Inflammatory macrophage treated with lipopolysaccharide for 1 hour (primary cell): Measurements from ENCODE around the gene LRRC8C.

Experiments
- DNase-seq, 2 donors: peaks; one replicate each; pipeline ENCODE4 v3.0.0-alpha.2; 2020 to 2022

The LRRC8C gene

DNA sequence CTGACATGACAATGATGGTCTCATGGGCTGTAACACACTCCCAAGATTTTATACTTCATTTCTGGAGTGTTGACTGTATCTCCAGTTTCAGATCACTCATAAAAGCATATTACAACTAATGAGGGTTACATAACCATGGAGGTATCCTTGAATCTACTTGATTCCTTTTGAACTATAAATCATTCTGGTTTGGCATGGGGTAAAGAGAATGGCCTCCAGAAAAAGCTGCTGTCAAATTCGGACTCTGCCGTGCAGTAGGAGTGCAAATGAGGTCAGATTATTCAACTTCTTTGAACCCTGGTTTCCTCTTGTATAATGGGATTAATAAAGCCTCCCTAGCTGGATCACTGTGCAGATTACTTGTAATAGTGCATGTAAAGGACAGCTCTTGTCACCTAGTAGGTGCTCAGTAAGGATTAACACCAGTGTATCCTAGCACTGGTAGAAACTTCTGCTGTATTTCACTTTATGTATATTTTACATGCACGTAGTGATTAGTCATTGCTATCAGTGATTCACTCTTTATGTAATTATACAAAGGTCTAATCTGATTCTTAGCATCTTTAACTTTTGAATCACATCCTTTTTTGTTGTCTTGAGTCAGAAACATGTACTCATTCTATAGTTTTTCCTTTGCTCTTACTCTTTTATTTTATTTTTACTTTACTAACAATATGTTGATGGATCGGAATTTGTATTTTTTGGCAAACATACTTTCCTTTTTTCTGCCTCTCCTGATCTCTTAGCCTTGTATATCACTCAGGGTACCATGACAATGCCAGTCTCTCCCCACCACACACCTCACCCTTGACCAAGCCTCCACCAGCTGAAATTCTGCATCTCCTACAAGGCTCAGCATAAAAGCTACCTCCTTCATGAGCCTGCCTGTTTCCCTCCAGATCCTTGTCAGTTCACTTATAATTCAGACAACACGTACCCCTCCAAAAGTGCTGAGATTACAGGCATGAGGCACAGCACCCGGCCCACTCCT is 3.2 kb downstream of the LRRC8C start:
- peak; percentile 16 to 25 for DNase-seq

DNA sequence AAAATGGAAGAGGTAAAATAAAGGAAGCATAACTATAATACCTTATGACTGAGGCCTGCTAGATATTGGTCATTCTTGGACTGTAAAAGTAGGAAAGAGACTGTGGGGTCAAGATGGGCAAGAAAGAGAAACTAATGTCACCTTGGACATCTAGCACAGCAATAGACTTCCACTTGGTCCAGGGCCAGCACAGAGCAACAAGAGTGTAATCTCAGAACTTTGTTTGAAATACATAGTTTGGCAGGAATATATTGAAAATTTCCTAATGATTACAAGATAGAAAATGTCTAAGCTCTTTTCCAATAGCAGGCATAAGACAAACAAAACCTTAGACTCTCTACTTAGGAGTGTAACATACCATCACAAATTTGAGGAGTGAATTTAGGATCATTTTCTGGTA is 4.6 kb downstream of the LRRC8C start:
- no peak for DNase-seq

DNA sequence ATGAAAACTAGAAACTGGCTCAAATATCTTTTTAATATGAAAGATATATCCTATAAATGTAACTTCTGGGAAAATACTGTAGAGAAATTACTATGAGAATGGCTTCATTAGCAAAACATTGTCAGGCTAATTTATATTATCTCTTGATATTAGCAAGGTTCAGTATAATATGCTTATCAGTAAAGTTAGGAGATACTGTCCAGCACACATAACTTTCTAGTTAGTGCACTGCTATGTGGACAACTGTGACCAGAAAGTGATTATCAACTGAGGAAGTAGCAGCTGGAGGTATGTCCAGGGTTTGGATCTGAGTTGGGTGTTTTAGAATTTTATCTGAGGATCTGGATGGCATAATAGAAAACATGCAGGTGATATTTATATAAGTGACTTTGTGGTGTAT is 7.5 kb downstream of the LRRC8C start:
- no peak for DNase-seq

DNA sequence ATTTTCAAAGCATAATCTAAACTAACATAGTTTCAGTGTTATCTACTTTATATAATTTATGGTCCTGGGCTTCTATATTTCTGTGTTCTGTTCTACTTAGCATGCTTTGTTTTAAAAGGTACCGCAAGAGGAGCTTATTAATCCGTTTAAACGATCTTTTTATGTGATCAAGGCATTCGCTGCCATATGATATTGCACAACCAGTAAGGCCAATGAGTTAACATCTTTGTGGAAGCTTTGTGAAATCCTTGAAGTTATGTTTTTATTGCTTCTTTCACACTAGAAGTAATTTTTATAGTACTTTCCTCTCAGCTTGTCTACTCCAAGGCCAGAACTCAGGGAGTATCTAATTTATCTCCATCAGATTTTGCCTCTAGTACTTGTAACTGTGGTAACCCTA is 8.9 kb downstream of the LRRC8C start:
- DNase-seq, result no peak

DNA sequence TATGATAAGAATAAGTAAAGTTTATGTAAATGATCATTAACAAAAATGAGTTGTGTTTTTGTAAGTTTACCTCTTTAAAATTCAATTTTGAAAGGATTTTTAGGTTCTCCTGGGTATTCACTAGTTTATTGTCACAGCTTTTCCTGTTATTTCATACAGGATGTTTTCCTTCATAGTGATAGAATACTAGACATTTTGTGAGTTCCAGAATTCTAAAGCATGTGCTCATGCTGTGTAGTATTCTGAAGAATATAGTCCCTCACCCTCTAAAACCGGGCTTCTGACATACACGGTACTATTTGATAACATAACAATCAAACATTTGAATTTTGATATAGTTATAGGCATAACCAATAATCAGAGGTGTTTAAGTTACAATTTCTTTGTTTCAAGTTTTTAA is 10.7 kb downstream of the LRRC8C start:
- DNase-seq, result no peak

DNA sequence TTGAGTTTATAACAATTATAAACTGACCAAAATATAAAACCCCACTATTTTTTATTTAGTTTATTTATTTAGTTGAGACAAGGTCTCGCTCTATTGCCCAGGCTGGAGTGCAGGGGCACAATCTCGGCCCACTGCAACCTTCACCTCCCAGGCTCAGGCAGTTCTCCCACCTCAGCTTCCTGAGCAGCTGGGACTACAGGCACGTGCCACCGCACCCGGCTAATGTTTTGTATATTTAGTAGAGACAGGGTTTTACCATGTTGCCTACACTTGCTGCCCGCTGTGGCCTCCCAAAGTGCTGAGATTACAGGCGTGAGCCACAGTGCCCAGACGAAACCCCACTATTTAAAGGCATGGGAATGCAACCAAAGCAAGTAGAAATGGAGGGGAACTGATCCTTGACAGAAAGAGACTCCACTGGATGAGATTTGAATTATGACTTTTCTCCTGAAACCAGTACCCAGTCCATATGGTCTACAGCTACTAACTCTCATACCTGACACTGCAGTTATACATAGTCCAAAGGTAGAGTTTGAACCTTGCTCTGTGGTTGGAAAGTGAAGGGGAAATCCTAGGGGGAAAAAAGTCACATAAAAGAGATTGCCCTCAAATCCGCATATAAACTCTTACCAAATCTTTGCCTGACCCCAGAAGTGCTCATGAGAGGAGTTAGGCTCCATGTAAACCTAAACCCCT is 11.3 kb downstream of the LRRC8C start:
- DNase-seq, result no peak

DNA sequence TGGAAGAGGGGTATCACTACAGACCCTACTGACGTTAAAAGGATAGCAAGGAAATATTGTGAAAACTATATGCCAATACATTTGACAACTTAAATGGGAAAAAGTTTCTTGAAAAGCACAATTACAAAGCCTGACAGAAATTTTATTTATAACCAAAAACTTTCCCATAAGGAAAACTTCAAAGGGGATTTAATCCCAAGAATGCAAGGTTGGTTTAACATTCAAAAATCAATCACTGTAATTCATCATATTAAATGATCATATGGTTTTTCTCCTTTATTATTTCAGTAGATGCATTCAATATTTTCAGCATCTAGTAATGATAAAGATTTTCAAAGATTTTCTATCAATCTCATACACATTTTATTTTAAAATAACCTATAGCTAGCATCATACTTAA is 13.3 kb downstream of the LRRC8C start:
- DNase-seq, result no peak

DNA sequence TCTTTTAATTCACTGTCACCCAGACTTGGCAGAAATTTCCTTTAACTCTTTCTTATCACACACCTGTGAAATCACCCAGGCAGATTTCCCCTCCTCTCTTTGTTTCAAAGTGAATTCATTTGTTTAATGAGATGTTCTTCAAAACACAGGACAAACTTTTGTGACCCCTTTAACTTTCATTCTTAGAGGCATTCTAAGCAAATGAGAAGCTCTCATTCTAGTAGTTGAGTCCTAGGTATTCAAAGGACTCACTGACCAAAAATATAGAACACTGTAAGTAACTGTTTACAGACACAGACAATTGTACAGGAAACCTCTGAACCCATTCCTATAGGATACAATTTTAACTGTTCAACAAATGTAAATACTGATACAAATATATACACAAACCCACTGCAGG is 16.9 kb downstream of the LRRC8C start:
- no peak for DNase-seq

DNA sequence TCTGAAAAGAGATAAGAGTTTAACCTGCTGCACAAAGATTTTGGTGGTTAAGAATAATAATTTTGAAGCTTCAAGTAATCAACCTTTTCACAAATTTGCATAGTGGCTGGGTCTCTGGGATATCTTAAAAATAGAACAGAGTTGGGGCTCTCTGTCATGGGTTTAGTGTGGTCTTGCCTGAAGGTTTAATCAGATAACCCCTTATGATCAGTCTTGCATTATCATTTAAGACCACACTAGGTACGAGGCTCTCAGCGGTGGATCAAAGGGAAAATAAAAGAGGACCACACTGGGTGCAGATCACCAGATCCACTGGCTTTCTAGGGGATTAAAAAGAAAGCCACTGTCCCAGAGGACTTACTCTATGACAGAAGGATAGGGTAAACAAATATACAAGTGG is 19.5 kb downstream of the LRRC8C start:
- no peak for DNase-seq

DNA sequence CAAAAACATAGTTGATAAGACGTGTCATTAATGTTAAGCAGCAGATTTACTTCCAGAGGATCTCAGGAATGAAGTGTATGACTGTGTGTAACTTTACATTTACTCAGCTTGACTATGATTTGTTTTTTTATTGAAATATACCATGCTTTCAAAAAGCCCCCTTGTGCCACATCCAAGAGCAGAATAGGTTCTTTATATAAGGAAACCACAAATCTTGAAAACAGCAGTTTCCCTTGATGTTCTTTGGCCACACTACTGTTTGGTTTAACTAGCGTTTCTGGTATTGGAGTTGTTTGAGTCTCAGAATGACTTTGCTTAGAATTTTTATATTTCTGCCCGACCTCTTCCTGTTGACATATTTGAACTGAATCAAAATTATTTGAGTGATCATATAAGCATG is 25.0 kb downstream of the LRRC8C start:
- no peak for DNase-seq

DNA sequence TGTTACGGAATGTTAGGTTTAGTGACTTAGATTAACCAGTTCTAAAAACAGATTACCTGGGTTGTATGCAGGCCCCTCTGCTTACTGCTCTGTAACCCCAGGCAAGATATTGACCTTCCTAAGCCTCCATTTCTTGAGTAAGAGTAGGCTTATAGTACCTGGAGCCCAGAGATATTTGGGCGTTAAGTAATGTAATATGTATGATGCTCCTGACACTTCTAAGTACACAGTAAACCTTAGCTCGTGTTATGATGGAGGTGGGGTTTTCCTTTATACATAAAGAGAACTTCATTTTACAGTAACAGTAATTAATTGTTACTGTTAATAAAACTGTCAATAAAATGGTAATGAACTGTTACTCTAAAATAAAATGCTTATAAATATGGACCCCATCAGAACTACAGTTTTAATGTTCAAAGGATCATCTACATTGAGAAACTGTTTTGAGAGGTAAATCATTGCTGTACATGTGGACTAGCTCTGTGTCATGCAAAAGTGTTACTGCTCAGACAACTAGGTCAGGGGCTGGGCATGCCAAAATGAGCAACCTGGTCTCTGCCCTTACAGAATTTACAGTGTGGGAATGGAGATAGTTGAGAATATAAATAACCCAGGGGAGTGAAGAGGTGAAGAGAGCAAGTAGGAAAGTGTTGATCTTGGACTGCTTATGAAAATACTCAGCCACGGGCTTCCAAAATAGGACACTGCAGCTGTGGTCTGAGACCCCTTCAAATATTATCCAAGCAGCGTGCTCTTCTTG is 26.6 kb downstream of the LRRC8C start:
- no peak for DNase-seq

DNA sequence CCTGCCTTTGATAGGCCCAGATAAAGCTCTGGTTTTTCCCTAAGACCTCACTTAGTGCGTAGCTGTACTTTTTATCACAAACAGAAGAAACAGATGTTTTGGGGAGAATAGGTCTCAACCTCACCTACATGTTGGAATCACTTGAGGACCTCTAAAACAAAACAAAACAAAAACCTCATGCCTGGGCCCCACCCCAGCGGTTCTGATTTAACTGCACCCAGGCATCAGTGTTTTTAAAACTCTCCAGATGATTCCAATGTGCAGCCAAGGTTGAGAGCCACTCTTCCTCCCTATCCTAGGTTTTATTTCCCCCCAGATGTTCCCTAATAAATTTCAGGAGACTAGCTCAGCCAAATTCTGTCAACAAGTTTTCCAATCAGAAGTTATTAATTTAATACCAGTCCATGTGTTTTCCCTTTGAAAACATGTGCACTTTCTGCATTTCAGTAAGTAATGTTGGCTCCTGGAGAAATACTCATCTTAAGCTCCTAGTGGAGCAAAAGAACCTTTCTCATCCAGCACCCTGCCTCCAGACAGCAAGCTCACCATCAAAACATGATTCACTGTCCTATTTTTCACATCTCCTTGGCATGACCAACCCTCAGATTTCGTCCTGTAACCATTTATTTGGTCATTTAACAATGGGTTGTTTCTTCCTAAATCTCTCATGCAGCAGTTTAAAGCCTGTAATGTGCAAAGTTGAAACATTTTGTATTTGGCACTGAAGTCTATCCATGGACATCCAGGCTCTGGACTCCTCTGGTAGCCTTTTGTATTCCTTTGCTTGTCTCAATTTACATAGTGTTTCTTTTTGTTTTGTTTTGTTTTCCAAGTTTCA is 27.5 kb downstream of the LRRC8C start:
- DNase-seq, result no peak

DNA sequence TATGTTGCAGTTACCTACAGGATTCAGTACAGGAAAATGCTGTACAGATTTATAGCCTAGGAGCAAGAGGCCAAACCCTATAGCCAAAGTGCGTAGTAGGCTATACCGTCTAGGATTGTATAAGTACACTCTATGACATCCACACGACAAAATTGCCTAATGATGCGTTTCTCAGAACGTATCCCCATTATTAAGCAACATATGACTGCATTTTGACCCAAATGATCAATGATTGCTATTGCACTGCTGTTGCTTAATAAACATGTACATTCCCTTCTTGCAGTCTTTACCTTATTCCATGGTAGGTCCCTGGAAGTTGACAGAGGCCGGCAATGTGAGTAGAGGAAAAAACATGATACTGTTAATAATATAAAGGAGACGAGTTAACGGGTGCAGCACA is 33.0 kb downstream of the LRRC8C start:
- peak; percentile 77 to 79 for DNase-seq

DNA sequence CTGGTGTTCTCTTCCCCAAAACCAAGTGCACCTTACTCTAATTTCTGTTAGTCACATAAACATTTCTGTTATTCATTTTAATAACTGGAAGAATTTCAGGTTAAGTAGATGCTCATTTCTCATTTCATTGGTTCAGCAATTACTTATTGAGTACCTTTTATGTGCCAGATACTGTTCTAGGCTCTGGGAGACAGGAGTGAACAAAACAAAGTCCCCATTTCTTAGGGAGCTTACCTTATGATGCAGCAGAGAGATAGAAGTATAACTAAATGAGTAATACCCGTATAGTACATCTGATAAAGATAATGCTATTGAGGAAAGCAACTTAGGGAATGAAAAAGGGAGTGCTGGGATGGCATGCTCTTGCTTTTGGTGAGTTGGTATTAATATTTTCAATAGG is 33.7 kb downstream of the LRRC8C start:
- DNase-seq, result no peak

DNA sequence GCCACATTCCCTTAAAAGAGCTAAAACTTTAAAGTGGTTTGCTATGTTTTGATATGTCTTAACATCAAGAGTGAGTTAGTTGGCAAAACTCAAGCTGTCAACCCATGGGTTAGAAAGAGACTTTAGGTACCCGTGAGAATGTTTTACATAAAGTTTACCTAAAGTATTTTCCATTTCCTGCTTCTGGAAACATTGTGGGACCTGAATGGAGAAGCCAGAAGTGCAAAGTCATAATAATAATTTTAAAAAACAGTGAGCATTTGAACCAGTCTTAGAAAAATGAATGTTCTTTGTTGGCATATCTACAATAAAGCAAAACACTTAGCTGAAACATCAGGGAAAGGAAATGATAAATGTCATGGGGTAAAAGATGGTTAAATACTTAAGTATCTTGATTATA is 34.8 kb downstream of the LRRC8C start:
- DNase-seq, result no peak

DNA sequence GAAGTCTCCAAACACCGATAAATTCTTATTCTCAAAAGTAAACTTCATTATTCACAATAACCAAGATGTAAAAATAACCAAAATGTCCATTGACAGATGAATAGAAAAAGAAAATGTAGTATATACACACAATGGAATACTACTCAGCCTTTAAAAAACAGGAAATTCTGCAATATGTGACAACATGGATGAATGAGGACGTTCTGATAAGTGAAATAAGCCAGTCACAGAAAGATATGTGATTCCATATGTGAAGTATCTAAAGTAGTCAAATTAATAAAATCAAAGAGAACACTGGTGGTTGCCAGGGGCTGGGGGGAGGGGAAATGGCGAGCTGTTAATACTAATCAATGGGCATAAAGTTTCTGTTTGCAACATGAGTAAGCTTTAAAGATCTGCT is 36.0 kb downstream of the LRRC8C start:
- no peak for DNase-seq

DNA sequence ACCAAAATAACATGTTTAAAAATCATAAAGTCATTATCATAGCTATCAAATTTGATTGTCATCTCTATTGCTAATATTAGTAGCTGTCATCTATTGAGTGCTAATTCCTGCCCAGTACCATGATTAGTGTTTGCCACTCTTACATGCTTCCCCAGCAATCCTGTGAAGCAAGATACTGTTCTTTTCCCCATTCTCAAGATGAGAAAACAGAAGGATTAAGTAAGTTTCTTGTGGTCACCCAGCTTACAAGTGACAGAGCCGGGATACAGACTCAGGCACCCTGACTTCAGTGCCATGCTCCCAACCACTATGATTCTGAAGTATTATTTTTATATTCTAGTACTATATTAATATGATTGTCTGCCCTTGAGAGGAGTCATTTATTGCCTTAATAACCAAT is 36.5 kb downstream of the LRRC8C start:
- peak; percentile 65 to 75 for DNase-seq

DNA sequence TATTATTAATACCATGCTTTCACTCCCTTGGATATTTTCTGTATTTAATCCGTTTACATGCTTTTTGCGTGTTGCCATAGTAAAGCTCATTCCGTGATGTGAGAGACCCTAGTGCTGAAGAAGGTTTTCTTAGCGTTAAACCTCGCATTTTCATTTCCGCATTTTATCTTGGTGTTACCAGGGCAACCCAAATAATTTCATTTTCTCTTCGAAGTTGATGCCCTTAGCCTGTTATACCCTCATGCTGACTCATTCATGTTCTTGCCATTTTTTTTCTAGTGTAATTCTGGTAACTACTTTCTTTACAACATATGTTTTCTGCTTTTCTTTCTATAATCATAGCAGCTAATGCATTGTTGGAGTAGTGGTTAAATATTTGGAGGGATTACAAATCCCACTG is 37.2 kb downstream of the LRRC8C start:
- DNase-seq, result peak; percentile 84 to 85

DNA sequence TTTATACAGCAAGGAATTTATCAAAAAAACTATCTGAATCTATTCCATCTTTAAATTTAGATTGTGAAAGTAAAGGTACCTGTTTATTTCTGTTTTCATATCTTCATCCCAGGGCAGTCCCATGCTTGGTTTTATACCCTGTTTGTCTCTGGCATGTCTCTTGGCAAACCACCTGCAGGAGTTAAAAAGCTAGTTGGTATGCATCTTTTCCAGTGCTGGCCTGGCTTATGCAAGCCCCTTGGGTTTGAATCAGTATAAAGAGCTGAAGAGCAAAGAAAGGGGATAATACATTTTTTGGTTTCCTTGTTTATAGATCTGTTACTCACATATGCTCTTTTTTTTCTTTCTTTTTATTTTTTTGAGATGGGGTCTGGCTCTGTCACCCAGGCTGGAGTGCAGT is 37.8 kb downstream of the LRRC8C start:
- no peak for DNase-seq

DNA sequence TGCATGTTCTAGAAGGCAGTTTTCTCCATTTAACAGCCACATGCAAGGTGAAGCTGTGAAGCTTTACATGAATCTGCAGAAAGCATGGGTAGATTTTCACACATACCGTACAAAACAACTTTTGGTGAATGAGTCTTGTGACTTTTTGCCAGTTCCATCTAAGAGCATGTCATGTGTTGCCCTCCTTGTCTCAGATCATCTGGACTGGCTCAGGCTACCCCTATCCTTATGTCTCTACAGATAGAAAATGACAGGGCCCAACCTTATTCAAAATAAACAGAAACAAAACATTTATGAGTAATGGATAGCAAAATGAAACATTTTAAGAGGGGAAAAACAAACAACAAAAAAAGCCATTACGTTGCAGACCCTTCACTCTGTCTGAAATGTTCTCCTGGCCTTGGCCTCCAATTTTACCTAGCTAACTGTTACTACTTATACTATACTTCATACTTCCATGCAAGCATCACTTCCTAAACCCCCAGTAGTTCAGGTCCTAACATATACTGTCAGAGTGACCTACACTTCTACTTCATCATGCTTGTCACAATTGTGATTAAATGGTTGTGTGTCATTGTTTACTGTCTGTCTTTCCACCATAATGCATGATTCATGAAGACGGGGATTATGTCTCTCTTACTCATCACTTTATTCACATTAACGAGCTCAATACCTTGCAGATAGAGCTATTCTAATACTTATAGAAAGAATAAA is 39.0 kb downstream of the LRRC8C start:
- peak in 1 of 2 donors; percentile 26 for DNase-seq

DNA sequence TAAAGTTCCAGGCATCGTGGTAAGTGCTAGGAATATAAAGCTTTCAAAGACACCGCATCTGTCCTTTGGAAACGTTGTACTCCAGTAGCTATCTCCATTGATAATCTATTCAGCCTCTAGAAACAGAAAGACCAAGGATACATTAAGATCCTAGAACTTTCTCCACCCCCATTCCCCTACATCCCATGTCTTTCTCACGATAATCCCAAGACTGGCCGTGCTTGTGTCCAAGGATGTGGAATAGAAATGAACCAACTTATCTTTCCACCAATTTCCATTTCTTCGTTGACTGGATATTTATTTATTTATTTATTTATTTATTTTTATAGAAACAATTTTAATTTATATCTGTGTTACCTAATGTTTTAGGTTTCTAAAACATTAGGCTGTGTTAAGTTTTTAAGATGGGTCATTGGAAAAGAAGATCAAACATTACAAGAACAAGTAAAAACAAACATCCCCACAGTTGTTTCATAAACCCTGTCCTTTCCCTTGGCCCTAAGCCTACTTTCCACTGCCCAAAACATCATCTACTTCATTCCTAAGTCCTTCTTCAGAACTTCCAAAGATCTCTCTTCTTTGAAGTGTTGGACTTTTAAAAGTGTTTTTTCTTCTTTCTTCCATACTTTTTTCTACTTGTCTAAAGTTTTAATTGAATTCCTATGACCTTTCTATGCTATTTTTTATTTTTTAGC is 39.7 kb downstream of the LRRC8C start:
- DNase-seq, result no peak
